ENCODE data around the gene WHRN.

DNA sequence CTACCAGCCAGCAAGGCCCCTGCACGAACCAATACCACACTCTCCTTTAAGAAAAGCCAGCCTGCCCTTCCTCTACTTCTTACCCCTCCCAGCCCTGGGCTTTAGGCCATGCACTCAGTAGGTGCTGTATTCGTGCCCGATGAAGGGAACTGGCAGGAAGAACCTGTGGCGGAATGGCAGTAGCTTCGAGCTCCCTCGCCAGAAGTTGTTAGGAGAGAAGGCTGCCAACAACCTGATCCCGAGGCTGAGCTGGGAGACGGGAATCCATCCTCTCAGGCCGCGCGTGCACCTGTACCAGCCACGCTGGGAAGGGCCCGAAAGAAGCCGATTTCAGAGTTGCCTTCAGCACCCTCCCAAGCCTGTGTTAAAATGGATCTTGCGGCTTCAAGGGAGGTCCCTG, 72.2 kb downstream of the WHRN start:
- TF ChIP-seq, protein P1, sequence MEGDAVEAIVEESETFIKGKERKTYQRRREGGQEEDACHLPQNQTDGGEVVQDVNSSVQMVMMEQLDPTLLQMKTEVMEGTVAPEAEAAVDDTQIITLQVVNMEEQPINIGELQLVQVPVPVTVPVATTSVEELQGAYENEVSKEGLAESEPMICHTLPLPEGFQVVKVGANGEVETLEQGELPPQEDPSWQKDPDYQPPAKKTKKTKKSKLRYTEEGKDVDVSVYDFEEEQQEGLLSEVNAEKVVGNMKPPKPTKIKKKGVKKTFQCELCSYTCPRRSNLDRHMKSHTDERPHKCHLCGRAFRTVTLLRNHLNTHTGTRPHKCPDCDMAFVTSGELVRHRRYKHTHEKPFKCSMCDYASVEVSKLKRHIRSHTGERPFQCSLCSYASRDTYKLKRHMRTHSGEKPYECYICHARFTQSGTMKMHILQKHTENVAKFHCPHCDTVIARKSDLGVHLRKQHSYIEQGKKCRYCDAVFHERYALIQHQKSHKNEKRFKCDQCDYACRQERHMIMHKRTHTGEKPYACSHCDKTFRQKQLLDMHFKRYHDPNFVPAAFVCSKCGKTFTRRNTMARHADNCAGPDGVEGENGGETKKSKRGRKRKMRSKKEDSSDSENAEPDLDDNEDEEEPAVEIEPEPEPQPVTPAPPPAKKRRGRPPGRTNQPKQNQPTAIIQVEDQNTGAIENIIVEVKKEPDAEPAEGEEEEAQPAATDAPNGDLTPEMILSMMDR (IDR thresholded peaks at IDR 0.05) = no peak
- no peak for TF ChIP-seq POLR2A (IDR thresholded peaks at IDR 0.05)
